B cell (primary cell): Measurements from ENCODE around the gene GRM8. TPM values are rescaled to one million over a fixed set of nuclear protein-coding genes. Genes with fewer than 3 reads are reported as not detected.
"Not testable (repeated sequence)": the region's sequence is repeated elsewhere in the genome, so short reads cannot be mapped to it uniquely, and the experiment has no call there.

Experiments
- ATAC-seq: fragments of 200-7000 bp; cut with Tn5 transposase; one replicate; pipeline ENCODE4 v1.10.0; 2021; ENCODE audit warnings: low read depth, mild to moderate bottlenecking, moderate number of reproducible peaks, moderate library complexity
- CTCF ChIA-PET: fragments of 350-600 bp; sonication (Branson Sonifier 250); formaldehyde crosslinking; loops from one replicate; lab custom pipeline; 2021; ENCODE audit warnings: antibody characterized with exemption, inconsistent platforms; lab: Charles Lee
- POLR2A ChIA-PET: fragments of 350-600 bp; sonication (Branson Sonifier 250); formaldehyde crosslinking; loops from one replicate; lab custom pipeline; 2021; ENCODE audit warnings: antibody characterized with exemption; lab: Charles Lee
- DNase-seq: peaks from one replicate; pipeline ENCODE4 v3.0.0; 2013
- H2AFZ ChIP-seq: 2 replicates; pipeline ENCODE4 v1.6.1; 2012; ENCODE audit warnings: mild to moderate bottlenecking, low read depth, low read length; ENCODE audit not compliant: insufficient read depth, poor library complexity, severe bottlenecking
- H3K27ac ChIP-seq, 2 donors: 1 replicate in 1 of 2; 2 replicates in 1 of 2; pipeline ENCODE4 v1.5.1; 2012 to 2013; ENCODE audit warnings: low read length in 2 of 2, mild to moderate bottlenecking in 2 of 2, moderate library complexity in 1 of 2
- H3K27me3 ChIP-seq, 4 experiments: fragments of 200-600 bp in 1 of 4; sonication (generic) in 1 of 4; replicated peaks in 1 of 4; 1 replicate in 2 of 4; 2 replicates in 2 of 4; pipeline versions ENCODE4 v1.6.1 to v1.7.0; 2013 to 2016; ENCODE audit warnings: low read length in 3 of 4, mild to moderate bottlenecking in 2 of 4, mixed read lengths in 1 of 4, moderate library complexity in 1 of 4; ENCODE audit not compliant: insufficient read depth in 4 of 4, control insufficient read depth in 3 of 4; ENCODE audit errors: control extremely low read depth in 1 of 4
- H3K36me3 ChIP-seq, 2 experiments: replicated peaks in 1 of 2; 1 replicate in 1 of 2; 2 replicates in 1 of 2; pipeline versions ENCODE4 v1.6.1 to v1.7.1; 2013; ENCODE audit warnings: low read length in 1 of 2; ENCODE audit not compliant: insufficient read depth in 2 of 2, control insufficient read depth in 1 of 2; ENCODE audit errors: control extremely low read depth in 1 of 2, extremely low read depth in 1 of 2
- H3K4me1 ChIP-seq, 2 donors: fragments of 200-600 bp in 1 of 2; sonication (generic) in 1 of 2; 1 replicate in 1 of 2; 2 replicates in 1 of 2; pipeline versions ENCODE4 v1.5.1 to v1.6.1; 2013 to 2017; ENCODE audit warnings: low read length in 2 of 2; ENCODE audit not compliant: control insufficient read depth in 2 of 2, insufficient read depth in 2 of 2
- H3K4me2 ChIP-seq: replicated peaks from 2 replicates; pipeline ENCODE3; 2012; ENCODE audit warnings: mild to moderate bottlenecking, low read depth, low read length; ENCODE audit not compliant: poor library complexity, severe bottlenecking
- H3K4me3 ChIP-seq, 5 experiments: fragments of 200-600 bp in 1 of 5; sonication (generic) in 1 of 5; 1 replicate in 3 of 5; 2 replicates in 2 of 5; pipeline versions ENCODE4 v1.5.1 to v1.7.0; 2011 to 2016; ENCODE audit warnings: low read length in 4 of 5, mild to moderate bottlenecking in 4 of 5, low read depth in 2 of 5, control low read depth in 1 of 5, moderate library complexity in 1 of 5; ENCODE audit not compliant: insufficient read depth in 1 of 5; ENCODE audit errors: control extremely low read depth in 1 of 5, extremely low read depth in 1 of 5
- H3K79me2 ChIP-seq: fragments of 200-600 bp; sonication (generic); one replicate; pipeline ENCODE4 v1.6.0; 2016; ENCODE audit warnings: low read length; ENCODE audit not compliant: control insufficient read depth, insufficient read depth
- H3K9ac ChIP-seq: fragments of 200-600 bp; sonication (generic); 2 replicates; pipeline ENCODE4 v1.6.1; 2017; ENCODE audit warnings: mild to moderate bottlenecking, low read length, moderate library complexity
- H3K9me3 ChIP-seq, 3 donors: one replicate each; pipeline versions ENCODE4 v1.6.1 to v1.7.1; 2013; ENCODE audit warnings: low read length in 2 of 3; ENCODE audit not compliant: control insufficient read depth in 2 of 3, insufficient read depth in 1 of 3; ENCODE audit errors: control extremely low read depth in 1 of 3
- H4K20me1 ChIP-seq: 2 replicates; pipeline ENCODE4 v1.6.0; 2012; ENCODE audit warnings: mild to moderate bottlenecking, low read length; ENCODE audit not compliant: insufficient read depth, control insufficient read depth, poor library complexity, severe bottlenecking
- H3K27ac Mint-ChIP-seq: one replicate; pipeline ENCODE4 v1.8.0; 2021; ENCODE audit warnings: mixed read lengths
- H3K27me3 Mint-ChIP-seq: one replicate; pipeline ENCODE4 v1.8.0; 2021; ENCODE audit warnings: mixed read lengths
- H3K4me1 Mint-ChIP-seq: one replicate; pipeline ENCODE4 v1.8.0; 2021; ENCODE audit warnings: mixed read lengths
- H3K4me3 Mint-ChIP-seq: one replicate; pipeline ENCODE4 v1.8.0; 2021; ENCODE audit warnings: mixed read lengths
- H3K9me3 Mint-ChIP-seq: one replicate; pipeline ENCODE4 v1.8.0; 2022; ENCODE audit warnings: mixed read lengths; ENCODE audit not compliant: insufficient read depth
- CTCF ChIP-seq: fragments of 200-600 bp; IDR thresholded peaks from one replicate; pipeline ENCODE4 v1.8.0; 2022; ENCODE audit warnings: antibody characterized with exemption, mild to moderate bottlenecking
- EZH2 ChIP-seq: IDR thresholded peaks from 2 replicates; pipeline ENCODE4 v1.6.1; 2012; ENCODE audit warnings: borderline replicate concordance, low read depth, mild to moderate bottlenecking, moderate library complexity, low read length; ENCODE audit not compliant: insufficient read depth, poor library complexity, severe bottlenecking
- WGBS: methylation state at CpG from one replicate; pipeline ENCODE4 v1.1.5; 2013; ENCODE audit warnings: missing lambda C conversion rate; ENCODE audit not compliant: insufficient coverage; 5-methylcytosine and 5-hydroxymethylcytosine counted together
- intact Hi-C: fragments of 100-400 bp; cut with micrococcal nuclease; formaldehyde crosslinking; loops from one replicate; pipeline ENCODE4 v1.10.0; 2022
- polyA plus RNA-seq: library from polyadenylated mRNA; depleted of rRNA; stranded (reverse); fragments of >200 nt; gene quantifications from 2 replicates; pipeline ENCODE4 v1.2.3, GENCODE V29; 2012
- total RNA-seq, 2 donors: library from RNA; stranded (reverse); fragments of 120-200 nt in 1 of 2; gene quantifications; 1 replicate in 1 of 2; 2 replicates in 1 of 2; pipeline versions ENCODE4 v1.2.3 to v1.2.4, GENCODE V29; 2013 to 2022

The GRM8 gene
- total and polyA plus RNA-seq, 2 donors (not counting 1 experiment from before 2014, with no cell fraction given): not detected

DNA sequence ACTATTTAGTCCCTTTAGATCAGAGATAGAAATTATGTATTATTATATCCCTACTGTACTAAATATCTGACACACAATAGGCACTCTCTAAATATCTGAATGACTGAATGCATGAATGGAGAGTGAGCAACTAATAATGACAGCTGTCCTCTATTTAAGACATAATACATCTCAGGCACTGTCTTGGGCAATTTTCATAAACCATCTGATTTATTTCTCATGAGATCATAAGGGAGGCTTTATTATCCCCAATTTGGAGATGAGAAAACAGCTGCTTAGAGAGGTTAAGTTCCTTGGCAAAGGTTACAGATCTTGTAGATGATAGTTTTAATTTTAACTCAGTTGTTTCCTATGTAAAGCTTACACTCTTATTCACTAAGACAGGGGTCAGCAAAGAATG lies 570.6 kb downstream of the GRM8 start:
- no peak for ATAC-seq
- CTCF ChIA-PET: no interaction called here
- Histone ChIP-seq H3K79me2 (no peaks in the 10 kb centered on the region), H3K4me1 (no peaks in the 10 kb centered on the region), H3K9me3 (peaks cover 0 to 13% (median 0%) of the 10 kb centered on the region in 3 donors), H3K36me3 (no peaks in the 10 kb centered on the region), H3K4me3 (no peak overlapping the region), H3K4me2 (no peak overlapping the region), H2AFZ (no peak overlapping the region), H3K27ac (no peak overlapping the region), H3K27me3 (no peaks in the 10 kb centered on the region), H3K9ac (no peak overlapping the region), H4K20me1 (no peaks in the 10 kb centered on the region)
- TF ChIP-seq EZH2: no peak
- no peak for TF ChIP-seq CTCF
- no peak overlapping the region for H3K4me3 Mint-ChIP-seq
- intact Hi-C loops: no loop called here
- POLR2A ChIA-PET: no interaction called here
- no peak for DNase-seq
- H3K4me1 Mint-ChIP-seq: no peaks in the 10 kb centered on the region
- H3K27ac Mint-ChIP-seq: no peak overlapping the region
- H3K9me3 Mint-ChIP-seq: no peaks in the 10 kb centered on the region
- no peaks in the 10 kb centered on the region for H3K27me3 Mint-ChIP-seq

DNA sequence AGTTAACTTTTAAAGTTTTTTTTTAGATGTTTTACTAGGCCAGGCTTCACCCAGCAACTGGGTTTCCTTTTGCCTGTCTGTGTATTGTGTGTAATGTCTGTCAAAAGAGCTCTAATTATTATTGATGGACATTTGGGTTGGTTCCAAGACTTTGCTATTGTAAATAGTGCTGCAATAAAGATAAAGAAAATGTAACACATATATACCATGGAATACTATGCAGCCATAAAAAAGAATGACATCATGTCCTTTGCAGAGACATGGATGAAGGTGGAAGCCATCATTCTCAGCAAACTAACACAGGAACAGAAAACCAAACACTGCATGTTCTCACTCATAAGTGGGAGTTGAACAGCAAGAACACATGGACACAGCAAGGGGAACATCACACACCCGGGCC lies 584.0 kb downstream of the GRM8 start:
- H3K9ac ChIP-seq, H3K27ac ChIP-seq, H3K4me3 ChIP-seq, DNase-seq, H3K4me1 ChIP-seq, H2AFZ ChIP-seq, H3K27ac Mint-ChIP-seq, H3K4me2 ChIP-seq, H3K4me3 Mint-ChIP-seq, CTCF ChIA-PET, H3K36me3 ChIP-seq, H4K20me1 ChIP-seq, ATAC-seq, H3K27me3 Mint-ChIP-seq, H3K9me3 Mint-ChIP-seq, POLR2A ChIA-PET, intact Hi-C loops, H3K4me1 Mint-ChIP-seq, H3K79me2 ChIP-seq, H3K27me3 ChIP-seq: not testable (repeated sequence)
- WGBS: 100% methylated on average over 1 of the region's 1 CpG
- peaks cover 0 to 11% (median 0%) of the 10 kb centered on the region in 3 donors for H3K9me3 ChIP-seq
